HK-2 (cell line): Measurements from ENCODE around the gene ABHD15.

Experiments used
- DNase-seq: peaks from one replicate; pipeline ENCODE4 v3.0.0-alpha.2; 2018; ENCODE audit not compliant: unreplicated experiment

ABHD15 gene, protein sequence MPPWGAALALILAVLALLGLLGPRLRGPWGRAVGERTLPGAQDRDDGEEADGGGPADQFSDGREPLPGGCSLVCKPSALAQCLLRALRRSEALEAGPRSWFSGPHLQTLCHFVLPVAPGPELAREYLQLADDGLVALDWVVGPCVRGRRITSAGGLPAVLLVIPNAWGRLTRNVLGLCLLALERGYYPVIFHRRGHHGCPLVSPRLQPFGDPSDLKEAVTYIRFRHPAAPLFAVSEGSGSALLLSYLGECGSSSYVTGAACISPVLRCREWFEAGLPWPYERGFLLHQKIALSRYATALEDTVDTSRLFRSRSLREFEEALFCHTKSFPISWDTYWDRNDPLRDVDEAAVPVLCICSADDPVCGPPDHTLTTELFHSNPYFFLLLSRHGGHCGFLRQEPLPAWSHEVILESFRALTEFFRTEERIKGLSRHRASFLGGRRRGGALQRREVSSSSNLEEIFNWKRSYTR

GRCh38 chr17:29566473-29567303 is at the start of gene ABHD15:
Gene ABHD15 (minus strand): TSS chr17:29567037. CDS start chr17:29566966, 71 bp downstream.
- peak; percentile 84 for DNase-seq

GRCh38 chr17:29615492-29616299 is 48.9 kb upstream of the ABHD15 start:
- DNase-seq = no peak

DNA sequence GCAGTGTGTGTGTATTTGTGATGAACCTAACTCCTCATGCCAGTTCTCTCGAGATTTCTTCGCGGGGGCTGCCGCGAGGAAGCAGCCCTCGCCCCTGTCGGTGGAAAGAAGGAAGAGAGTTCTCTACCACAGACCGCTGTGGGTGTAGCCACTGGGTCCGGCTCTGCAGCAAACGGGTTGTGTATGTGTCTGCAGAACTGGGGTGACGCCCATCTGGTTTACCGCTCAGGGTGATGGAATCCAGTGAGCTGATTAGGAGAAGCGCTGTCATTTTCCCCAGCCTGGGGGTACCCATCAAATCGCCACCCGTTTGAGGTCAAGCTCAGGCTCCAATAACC is 48.2 kb upstream of the ABHD15 start:
- no peak for DNase-seq

GRCh38 chr17:29614349-29615047 is 47.7 kb upstream of the ABHD15 start:
- no peak for DNase-seq

GRCh38 chr17:29613856-29614255 is 47.0 kb upstream of the ABHD15 start:
- no peak for DNase-seq

GRCh38 chr17:29613352-29613837 is 46.6 kb upstream of the ABHD15 start:
- no peak for DNase-seq

DNA sequence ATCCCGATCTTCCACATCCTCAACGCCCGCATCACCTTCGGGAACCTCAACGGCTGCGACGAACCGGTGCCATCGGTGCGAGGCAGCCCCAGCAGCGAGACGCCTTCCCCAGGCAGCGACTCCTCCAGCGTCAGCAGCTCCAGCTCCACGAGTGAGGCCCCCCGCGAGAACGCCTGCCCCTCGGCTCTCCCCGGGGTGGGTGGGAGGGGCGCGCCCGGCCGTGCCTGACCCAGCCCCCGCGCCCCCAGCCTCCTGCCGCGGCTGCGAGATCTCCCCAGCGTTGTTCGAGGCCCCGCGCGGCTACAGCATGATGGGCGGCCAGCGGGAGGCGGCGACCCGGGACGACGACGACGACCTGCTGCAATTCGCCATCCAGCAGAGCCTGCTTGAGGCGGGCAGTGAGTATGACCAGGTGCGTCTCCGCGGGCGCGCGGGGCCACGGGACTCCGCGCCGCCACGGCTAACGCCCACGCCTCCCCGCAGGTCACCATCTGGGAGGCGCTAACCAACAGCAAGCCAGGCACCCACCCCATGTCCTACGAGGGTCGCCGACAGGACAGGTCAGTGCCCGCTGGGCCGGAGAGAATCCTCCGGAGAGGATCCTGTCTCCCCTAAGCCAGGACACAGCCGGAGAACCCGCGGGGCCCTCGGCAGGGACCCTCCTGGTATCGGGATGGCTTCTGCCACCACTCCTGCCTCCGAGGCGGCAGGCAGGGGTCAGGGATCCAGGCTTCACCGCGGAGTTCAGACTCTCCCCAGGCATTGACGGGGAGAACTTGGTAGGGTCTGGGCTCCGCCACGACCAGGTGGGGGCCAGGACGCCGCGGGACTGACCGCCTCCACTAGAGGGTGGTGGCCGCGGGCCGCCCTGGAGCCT is 45.8 kb upstream of the ABHD15 start:
- DNase-seq = no peak

- no peak for DNase-seq
These were observed 45.2 kb upstream of the ABHD15 start for GRCh38 chr17:29612094-29612403.

GRCh38 chr17:29611351-29612093 is 44.7 kb upstream of the ABHD15 start:
- DNase-seq = no peak

GRCh38 chr17:29610395-29610794 is 43.6 kb upstream of the ABHD15 start:
- no peak for DNase-seq

DNA sequence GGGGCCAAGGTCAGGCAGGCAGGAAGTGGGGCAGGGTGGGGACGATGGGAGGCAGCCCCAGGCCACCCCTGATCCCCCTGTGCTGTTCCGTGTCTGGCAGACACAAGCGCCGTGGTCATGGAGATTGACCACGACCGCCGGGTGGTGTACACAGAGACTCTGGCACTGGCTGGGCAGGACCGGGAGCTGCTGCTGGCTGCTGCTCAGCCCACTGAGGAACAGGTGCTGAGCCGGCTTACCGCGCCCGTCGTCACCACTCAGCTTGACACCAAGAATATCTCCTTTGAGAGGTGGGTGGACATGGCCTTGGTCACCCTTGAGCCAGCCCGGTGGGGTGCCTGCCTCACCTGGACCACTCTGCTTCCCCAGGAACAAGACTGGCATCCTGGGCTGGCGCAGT is 42.1 kb upstream of the ABHD15 start:
- no peak for DNase-seq

GRCh38 chr17:29607557-29608195 is 40.8 kb upstream of the ABHD15 start:
- DNase-seq = no peak

DNA sequence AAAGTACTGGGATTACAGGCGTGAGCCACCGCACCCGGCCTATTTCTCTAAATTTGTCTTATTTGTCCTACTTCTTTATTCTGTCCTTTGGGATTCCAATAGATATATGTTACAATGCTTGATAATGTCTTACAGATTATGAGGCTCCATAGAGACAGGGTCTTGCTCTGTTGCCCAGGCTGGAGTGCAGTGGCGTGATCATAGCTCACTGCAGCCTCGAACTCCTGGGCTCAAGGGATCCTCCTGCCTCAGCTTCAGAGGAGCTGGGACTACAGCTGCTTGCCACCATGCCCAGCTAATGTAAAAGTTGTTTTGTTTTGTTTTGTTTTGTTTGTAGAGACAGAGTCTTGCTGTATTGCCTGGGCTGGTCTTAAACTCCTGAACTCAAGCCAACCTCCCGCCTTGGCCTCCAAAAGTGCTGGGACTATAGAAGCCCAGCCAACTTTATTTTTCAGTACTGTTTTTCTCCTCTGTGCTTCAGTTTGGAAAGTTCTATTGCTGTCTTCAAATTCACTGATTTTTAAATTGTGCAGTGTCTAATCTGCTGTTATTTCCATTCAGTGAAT is 36.4 kb upstream of the ABHD15 start:
- DNase-seq = no peak

DNA sequence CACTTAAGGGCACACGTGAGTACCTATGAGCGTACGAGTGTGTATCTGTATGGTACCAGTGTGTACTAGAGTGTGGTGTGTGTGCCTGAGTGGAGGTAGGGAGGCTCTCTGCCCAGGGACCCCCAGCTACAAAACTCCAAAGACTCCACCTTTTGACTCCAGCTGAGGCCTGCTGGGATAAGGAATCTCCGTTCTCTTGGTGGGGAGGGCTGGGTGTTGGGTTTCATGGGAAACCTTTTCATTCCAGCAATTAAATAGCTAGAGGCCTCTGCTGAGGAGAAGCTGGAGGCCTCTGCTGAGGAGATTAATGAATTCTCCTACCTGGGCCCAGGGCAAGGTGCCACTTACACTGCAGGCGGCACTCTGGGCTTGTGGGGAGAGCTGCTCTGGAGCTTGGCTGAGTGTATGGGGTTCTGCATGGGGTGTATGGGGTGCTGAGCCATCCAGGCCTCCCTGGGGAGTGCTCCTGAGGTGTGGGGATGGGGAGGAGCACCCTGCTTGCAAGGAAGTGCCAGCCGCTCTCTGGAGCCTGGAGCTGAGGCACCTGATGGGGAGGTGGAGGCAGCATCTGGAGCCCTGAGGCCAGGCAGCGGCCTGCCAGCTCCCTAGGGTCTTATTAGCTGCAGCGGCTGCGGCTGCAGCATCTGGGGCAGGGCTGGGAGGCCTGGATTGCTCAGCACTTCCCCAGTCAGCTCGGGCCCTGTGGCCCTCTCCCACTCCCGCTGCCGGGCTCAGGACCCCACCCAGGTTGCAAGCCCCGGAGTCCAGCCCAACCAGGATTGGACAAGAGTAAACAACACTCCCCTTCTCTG is 30.7 kb upstream of the ABHD15 start:
- DNase-seq = no peak

DNA sequence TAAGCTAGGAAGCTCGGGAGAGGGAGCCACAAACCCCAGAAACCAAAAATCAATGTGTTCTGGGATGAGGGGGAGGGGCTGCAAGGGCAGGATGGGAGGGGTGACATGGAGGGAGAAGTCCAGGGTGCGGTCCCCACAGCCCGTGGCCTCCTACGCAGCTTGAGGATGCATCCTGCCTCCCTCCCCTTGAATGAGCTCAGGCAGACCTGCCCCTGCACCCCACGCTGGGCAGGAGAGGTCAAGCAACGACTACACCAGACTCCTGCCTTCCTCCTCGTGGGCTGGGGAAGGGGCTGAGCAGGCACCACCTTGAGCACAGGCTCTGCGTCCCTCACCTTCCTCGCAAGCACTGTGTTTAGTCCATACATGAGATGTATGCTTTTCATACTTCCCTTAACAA is 30.0 kb upstream of the ABHD15 start:
- no peak for DNase-seq

DNA sequence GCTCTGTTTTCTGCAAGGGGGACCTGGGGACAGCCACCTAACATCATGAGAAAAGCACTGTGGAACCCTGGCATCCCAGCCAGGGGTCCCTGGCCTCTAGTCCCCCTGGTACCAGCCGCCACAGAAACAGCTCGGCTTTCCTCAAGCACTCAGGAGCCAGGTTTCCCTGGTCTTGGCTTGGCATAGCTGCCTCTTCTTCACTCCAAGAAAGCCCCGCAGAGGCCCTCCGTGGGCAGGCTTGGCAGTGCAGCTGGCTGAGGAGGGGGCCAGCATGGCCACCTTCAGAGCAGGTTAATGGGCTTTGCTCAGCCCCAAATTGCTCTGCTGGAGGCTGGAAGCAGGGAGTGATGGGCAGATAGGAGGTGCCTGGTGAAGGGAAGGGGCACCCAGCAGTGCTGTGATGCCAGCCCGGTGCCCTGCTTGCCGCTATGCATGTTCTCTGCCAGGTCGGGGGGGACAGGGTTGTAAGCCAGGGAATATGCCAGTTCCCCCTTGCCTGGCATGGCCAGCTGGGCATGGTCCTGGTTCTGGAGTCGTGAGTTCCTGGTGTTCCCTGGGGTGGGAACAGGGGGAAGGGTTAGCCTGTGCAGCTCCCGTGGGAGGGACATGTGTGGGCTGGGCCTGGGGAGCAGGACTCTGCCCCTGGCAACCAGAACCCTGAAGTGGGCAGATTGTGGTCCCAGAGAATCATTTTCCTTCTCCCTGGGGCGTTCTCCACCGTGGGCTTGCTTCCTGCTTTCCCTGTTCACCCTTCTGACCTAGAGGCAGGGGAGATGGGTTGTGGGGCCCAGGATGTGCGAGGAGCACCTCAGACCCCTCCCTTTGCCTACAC is 29.3 kb upstream of the ABHD15 start:
- DNase-seq = no peak
